Stimulated activated CD4-positive, alpha-beta T cell treated with anti-CD3 and anti-CD28 coated beads, Interleukin-12 subunit alpha, Interleukin-12 subunit beta, amount 100 ng/mL, for 4 hours (primary cell): Measurements from ENCODE around the gene CST7.

Source experiments
- DNase-seq: peaks from one replicate; pipeline ENCODE4 v3.0.0-alpha.2; 2020

The CST7 gene

GRCh38 chr20:25006431-25007167 is 57.5 kb downstream of the CST7 start:
- DNase-seq = no peak

DNA sequence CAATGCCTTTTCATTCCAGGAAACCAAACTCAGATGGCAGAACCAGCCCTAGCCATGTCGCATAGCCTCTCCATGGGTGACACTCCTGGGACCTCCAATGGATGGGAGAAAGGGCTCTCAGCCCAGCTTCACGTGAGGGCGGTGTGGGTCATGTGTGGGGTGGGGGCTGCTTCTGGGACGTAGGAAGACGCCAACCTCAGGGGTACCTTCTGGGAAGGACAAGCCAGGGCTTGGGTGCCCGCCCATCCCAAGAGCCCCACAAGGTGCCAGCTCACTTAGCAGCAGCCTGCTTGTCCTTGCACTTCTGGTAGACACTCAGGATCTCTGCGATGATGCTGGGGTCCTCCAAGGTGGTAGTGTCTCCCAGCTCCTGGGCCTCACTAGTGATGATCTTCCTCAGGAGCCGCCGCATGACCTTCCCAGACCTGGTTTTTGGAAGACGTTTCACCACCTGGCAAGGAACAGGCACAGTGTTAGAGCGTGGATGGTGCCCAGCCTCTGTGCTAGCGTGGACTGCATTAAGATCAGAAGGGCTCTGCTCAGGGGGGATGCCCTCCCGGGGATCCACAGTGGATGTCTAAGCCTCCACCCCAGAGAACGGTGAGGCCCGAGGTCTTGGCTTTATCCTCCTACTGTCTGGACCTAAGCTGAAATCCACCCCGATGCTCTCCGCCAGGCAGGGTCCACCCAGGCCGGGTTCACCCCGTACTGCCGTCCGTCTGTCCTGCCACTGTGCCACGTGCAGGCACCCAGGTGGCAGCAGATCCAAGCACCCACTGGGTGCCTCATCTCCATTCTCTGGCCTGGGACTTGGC is 58.6 kb downstream of the CST7 start:
- no peak for DNase-seq

- no peak for DNase-seq
These were observed 59.5 kb downstream of the CST7 start for GRCh38 chr20:25008388-25009217.
